ENCODE data around the gene MZT2B.
"Not testable (repeated sequence)": the region's sequence is repeated elsewhere in the genome, so short reads cannot be mapped to it uniquely, and the experiment has no call there.

Gene MZT2B

GRCh38 chr2:130142396-130143265, 39.4 kb upstream of the MZT2B start:
- peak in 1 of 2 donors; percentile 6 for DNase-seq
- H3K4me1 ChIP-seq: peaks cover 0 to 12% (median 4%) of the 10 kb centered on the region in 4 donors

GRCh38 chr2:130143266-130144039, 38.6 kb upstream of the MZT2B start:
- H3K36me3 ChIP-seq; H3K27me3 ChIP-seq; DNase-seq; intact Hi-C loops (cut with DNase I; ENCODE audit: low total_unique reads); H3K27ac ChIP-seq; H3K9me3 ChIP-seq: not testable (repeated sequence)
- H3K4me3 ChIP-seq: peak overlapping the region in 1 of 2 donors; percentile 54
- H3K4me1 ChIP-seq: peaks cover 0 to 12% (median 4%) of the 10 kb centered on the region in 4 donors

More at GRCh38 chr2:130142396-130143265, 39.4 kb upstream of the MZT2B start:
- H3K27ac ChIP-seq; H3K4me3 ChIP-seq; H3K27me3 ChIP-seq; intact Hi-C loops (cut with DNase I; ENCODE audit: low total_unique reads); H3K36me3 ChIP-seq; H3K9me3 ChIP-seq: not testable (repeated sequence)

- H3K27me3 ChIP-seq; H3K9me3 ChIP-seq; intact Hi-C loops (cut with DNase I; ENCODE audit: low total_unique reads); H3K36me3 ChIP-seq; DNase-seq: not testable (repeated sequence)
- peak within 1 kb of the TSS in 1 of 2 donors; percentile 43 for H3K27ac ChIP-seq
- H3K4me1 ChIP-seq: peaks cover 0 to 12% (median 4%) of the 10 kb centered on the region in 4 donors
- peak within 1 kb of the TSS; percentile 45 to 54 for H3K4me3 ChIP-seq
Observed at GRCh38 chr2:130145006-130145414, 37.1 kb upstream of the MZT2B start, which contains the start of gene CCDC74B. TSS of gene CCDC74B (minus strand) at chr2:130145112. CDS start at chr2:130144996, 116 bp downstream.

- Histone ChIP-seq H3K36me3 (peaks cover 13 to 19% (median 17%) of the 10 kb centered on the region in 3 donors), H3K4me1 (peaks cover 0 to 12% (median 4%) of the 10 kb centered on the region in 4 donors)
- H3K27ac ChIP-seq; H3K9me3 ChIP-seq; DNase-seq; intact Hi-C loops (cut with DNase I; ENCODE audit: low total_unique reads); H3K4me3 ChIP-seq; H3K27me3 ChIP-seq: not testable (repeated sequence)
Observed at GRCh38 chr2:130148515-130148914, 33.5 kb upstream of the MZT2B start.

GRCh38 chr2:130150181-130151144, 31.6 kb upstream of the MZT2B start:
- no peak overlapping the region for H3K27ac ChIP-seq
- intact Hi-C loops (cut with DNase I; ENCODE audit: low total_unique reads): no loop called here
- H3K9me3 ChIP-seq: no peaks in the 10 kb centered on the region
- H3K4me3 ChIP-seq: no peak overlapping the region
- no peak for TF ChIP-seq CTCF (IDR thresholded peaks at IDR 0.05)
- peaks cover 0 to under 1% (median 0%) of the 10 kb centered on the region in 4 donors for H3K4me1 ChIP-seq
- H3K27me3 ChIP-seq: no peaks in the 10 kb centered on the region
- no peak for DNase-seq
- peaks cover 24 to 38% (median 33%) of the 10 kb centered on the region in 3 donors for H3K36me3 ChIP-seq

- intact Hi-C loops (cut with DNase I; ENCODE audit: low total_unique reads); DNase-seq: not testable (repeated sequence)
- H3K36me3 ChIP-seq: peaks cover 25 to 45% (median 34%) of the 10 kb centered on the region in 3 donors
Observed at GRCh38 chr2:130151145-130151512, 30.9 kb upstream of the MZT2B start.

GRCh38 chr2:130152136-130152815, 29.8 kb upstream of the MZT2B start:
- H3K4me3 ChIP-seq; DNase-seq; H3K9me3 ChIP-seq; H3K27me3 ChIP-seq; intact Hi-C loops (cut with DNase I; ENCODE audit: low total_unique reads); H3K4me1 ChIP-seq; H3K27ac ChIP-seq: not testable (repeated sequence)
- peaks cover 25 to 51% (median 35%) of the 10 kb centered on the region in 3 donors for H3K36me3 ChIP-seq

More at GRCh38 chr2:130151145-130151512, 30.9 kb upstream of the MZT2B start:
- not testable (repeated sequence) for H3K27me3 ChIP-seq, H3K27ac ChIP-seq, H3K4me1 ChIP-seq, H3K4me3 ChIP-seq, H3K9me3 ChIP-seq
